Stimulated activated CD8-positive, alpha-beta memory T cell treated with anti-CD3 and anti-CD28 coated beads, Interleukin-4, amount 100 ng/mL, for 1 hour (primary cell): Measurements from ENCODE around the gene AP5B1.

Source experiments
- DNase-seq, 2 donors: peaks; one replicate each; pipeline ENCODE4 v3.0.0-alpha.2; 2020; ENCODE audit warnings: low read depth in 2 of 2, low spot score in 1 of 2

AP5B1 gene

DNA sequence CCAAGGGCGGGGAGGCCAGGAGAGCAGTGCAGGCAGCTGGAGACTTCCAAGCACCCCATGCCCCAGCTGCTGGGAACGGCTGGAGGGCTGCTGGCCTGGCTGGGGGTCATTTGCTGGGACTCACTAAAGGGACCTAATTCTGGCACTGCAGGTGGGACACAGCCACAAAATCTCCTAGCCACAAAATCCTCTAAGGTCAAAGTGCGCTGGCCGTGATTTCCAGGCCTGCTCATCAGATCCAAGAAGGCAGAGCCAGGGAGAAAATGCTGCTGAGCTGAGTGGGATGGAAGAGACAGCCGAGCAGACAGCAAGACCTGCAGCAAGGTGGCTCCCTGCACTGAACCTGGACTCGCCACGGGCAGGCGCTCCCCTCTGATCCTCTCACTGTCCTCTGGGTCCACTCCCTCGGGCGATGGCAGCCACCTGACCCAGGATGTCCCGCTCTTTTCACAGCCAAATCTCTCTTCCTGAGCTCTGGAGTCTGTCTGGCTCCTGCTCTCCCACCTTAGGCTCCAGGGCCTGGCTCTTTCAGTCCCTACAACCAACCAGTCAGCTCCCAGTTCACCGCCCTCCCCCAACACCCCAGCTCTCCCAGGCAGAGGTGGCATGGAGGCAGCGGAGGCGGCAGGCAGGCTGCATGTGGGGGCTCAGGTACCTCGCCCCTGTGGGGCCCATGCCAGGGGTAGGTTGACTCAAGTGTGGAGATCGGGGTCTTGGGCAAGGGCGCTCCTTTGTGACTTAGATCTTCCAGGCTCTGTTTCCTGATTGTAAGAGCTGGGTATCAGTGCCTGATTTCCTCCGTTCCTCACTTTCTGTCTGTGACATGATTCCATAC, 20.6 kb upstream of the AP5B1 start:
- no peak for DNase-seq

DNA sequence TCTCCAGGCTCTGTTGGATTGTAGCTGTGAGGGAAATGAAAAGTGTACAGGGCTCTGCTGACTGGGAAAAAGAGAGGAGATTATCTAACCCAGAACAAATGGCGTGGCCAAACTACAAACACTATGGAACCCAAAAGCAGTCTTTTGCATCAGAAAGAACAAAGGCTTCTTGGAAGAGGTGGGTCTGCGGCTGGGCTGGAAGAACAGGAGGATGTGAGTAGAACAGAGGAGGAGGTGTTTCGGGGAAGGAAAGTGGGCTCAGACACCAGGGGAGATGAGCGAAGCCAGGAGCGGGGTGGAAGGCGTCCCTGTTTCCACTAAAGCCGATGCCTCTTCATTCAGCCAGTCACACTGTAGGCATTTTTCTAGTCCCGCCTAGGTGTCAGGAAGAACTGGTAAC, 18.1 kb upstream of the AP5B1 start:
- no peak for DNase-seq

- DNase-seq: no peak
Measured at GRCh38 chr11:65797711-65798110, 16.9 kb upstream of the AP5B1 start.

GRCh38 chr11:65796726-65797601, 16.2 kb upstream of the AP5B1 start:
- no peak for DNase-seq

GRCh38 chr11:65794570-65795510, 14.1 kb upstream of the AP5B1 start:
- no peak for DNase-seq

DNA sequence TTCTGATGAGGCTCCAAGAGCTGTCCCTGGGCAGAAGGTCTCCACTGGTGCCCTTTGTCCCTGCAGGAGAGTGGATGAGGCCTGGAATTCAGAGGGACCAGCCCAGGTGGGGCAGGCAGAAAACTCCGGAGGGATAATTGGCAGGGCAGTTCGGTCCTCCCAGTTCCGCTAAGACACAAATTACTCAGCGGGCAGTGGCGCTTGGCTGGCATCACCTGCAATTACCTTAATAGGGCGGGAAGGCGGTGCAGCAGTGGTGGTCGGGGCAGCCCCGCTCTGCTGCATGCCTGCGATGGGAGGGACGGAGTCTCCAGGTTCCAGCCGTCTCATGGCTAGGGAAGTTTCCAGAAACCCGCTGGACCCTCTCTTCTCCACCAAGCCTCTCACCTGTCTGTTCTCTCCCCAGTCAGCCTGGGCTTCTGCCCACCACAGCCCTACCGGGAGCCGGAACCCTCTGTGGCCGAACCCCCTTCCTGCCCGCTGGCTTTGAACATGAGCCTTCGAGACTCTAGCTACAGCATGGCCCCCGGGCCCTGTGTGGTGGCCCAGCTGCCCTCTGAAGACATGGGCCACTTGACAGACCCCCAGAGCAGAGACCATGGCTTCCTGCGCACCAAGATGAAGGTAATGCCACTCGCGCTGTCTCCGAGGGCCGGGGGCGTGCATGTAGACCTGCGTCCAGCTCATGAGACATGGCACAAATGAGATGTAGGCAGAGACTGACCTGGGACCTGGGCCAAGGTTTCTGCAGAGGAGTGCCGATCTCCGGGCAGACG, 13.0 kb upstream of the AP5B1 start:
- DNase-seq: no peak

- DNase-seq: no peak
Measured at GRCh38 chr11:65793144-65793581, 12.4 kb upstream of the AP5B1 start.

DNA sequence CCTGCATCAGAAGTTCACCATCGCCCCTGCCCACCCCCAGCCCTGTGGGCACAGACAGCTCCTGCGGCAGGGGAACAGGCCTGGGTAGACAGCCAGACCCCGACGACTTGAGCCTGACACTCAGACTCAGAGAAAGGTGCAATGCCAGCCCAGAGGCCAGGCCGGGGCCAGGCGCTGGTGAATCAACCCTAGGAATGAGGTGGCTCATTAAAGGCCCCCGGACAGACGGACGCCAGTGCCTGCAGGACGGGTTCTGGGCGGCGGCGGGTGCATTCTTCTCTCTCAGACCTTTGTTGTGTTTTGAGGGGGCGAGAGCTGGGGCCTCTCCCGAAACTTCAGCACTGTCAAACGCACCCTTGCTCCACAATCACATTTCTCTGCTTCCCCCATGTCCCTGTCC, 11.7 kb upstream of the AP5B1 start:
- no peak for DNase-seq

GRCh38 chr11:65791719-65792213, 11.0 kb upstream of the AP5B1 start:
- no peak for DNase-seq

- no peak for DNase-seq
Measured at GRCh38 chr11:65790902-65791650, 10.3 kb upstream of the AP5B1 start.

DNA sequence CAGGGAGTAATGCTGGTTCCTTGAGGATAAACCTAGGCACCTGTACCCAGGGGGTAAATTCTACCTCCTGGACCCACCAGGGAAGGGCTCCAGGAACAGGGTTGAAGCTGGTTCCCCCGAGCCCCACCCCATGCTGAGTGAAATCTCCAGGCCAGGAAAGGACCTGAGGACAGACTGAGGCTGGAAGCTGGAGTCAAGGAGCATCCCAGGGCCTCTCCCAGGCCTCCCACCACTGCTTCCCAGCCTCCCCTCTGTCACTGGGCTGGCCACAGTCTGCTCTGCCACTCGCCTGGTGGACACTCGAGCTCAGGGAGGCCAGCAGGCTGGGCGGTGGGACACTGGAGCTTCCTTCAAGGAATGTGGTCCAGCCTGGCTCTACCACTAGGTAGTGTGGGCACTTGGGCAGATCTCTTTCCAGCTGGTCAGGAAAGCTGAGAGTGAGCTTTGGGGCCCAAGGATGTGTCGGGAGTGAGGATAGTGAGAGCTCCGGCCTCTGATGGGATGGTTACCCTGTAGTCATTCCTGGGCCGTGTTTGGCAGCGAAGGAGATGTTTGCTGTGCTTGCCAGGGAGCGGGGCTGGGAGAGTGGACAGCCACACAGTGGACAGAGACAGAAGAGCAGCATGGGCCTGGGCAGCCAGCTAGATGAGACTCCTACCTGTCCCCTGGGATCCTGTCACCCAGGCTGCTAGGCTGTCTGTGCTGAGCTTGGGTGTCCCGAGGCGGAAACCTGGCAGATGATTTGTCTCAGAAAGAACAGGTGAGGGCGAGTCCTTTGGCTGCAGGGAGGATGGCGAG, 9.5 kb upstream of the AP5B1 start:
- DNase-seq: no peak

DNA sequence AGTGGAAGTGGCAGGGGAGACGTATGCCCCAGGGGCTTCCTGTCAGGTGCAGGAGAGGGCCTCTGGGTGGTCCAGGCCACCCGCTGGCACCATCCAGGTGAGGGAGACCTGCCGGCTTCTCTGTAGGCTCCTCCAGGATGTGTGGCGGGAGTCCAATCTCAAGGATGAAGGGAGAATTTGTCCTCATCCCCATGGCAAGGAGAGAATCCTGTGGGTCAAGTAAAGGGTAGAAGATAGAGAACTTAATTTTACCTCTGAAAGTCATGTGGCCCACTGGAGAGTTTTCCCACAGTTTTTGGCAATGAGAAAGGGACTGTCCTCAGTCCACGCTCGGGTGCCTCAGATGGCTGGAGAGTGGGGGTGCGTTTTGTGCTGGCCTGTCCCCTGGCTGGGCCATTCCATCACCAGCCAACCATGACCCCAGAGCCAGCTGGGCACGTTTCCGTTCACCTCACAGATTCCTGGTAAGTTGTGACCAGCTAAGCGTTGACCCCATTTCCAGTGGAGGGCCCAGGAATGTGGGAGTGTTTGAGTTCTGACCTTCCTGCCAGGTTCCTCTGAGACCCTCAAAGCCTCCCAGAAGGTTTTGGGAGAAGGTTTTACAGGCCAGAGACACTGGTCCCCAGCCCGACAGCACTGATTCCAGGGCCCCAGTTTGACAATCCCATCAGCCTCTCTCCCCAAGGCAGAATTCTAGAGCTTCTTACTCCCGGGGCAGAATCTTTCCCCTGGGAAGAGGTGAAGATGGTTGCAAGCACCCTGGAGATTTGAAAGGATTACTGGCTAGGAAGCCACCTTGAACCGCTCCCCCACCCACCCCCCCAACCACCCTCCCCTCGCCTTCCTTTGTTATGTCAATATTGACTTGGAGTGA, 8.7 kb upstream of the AP5B1 start:
- no peak for DNase-seq

- DNase-seq: no peak
Measured at GRCh38 chr11:65788821-65789220, 8.0 kb upstream of the AP5B1 start.

GRCh38 chr11:65787649-65788622, 7.2 kb upstream of the AP5B1 start:
- no peak for DNase-seq

DNA sequence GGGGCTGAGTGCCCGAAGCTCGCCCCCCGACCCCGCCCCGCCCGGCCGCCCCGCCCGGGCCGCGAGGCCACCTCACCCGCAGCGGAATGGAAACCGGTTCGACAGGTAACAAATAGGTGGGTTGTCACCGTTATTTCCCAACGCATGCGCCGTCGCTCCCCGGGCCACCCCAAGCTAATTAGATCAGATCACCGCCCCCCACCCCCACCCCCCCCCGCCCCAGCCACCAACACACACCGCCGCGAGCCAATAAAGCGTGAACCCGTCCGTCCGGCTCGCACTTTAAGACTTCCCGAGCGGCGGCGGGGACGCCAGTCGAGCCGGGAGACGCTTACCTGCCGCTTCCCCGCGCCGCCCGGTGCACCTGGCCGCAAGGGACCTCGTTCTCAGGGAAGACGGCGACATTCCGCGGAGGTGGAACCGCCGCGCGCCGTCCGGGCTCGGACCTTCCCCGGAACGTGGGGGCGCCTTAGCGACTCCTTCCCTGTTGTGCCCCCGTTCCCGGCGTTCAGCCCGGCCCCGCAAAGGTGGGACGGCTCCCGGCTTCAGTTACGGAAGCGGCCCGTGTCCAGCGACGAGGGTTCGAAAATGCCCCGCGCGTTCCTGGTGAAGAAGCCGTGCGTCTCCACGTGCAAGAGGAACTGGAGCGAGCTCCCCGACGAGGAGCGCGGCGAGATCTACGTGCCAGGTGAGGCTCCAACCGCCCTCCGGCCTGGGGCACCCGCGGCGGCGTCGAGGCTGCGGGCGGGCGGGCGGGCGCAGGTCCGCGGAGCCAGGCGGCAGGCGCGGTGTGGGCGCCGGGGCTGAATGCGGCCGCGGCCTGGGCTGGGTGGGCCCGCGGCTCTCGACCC, 6.2 kb upstream of the AP5B1 start, which contains the start of gene OVOL1:
Gene OVOL1, plus strand, starts transcription at position 278 of the 851 bp plus-strand sequence. Its CDS starts 311 bp downstream, at position 589.
- DNase-seq: no peak
